Activated naive CD8-positive, alpha-beta T cell treated with anti-CD3 and anti-CD28 coated beads, Interleukin-2, amount 50 U/mL, for 24 hours (primary cell): ENCODE data around the gene GPC3.

ENCODE experiments used
- ATAC-seq: fragments of 150-1000 bp; cut with Tn5 transposase; one replicate; pipeline ENCODE4 v1.10.0; 2021
- DNase-seq: peaks from one replicate; pipeline ENCODE4 v3.0.0; 2021
- H3K27ac Mint-ChIP-seq: one replicate; pipeline ENCODE4 v1.8.0; 2021; ENCODE audit warnings: mild to moderate bottlenecking, mixed read lengths
- H3K27me3 Mint-ChIP-seq: one replicate; pipeline ENCODE4 v1.8.0; 2021; ENCODE audit warnings: mixed read lengths
- H3K36me3 Mint-ChIP-seq: one replicate; pipeline ENCODE4 v1.8.0; 2021; ENCODE audit warnings: low read depth, mixed read lengths
- H3K4me1 Mint-ChIP-seq: one replicate; pipeline ENCODE4 v1.8.0; 2021; ENCODE audit warnings: mixed read lengths
- H3K4me3 Mint-ChIP-seq: one replicate; pipeline ENCODE4 v1.8.0; 2021; ENCODE audit warnings: mild to moderate bottlenecking, moderate library complexity, mixed read lengths
- H3K9me3 Mint-ChIP-seq: one replicate; pipeline ENCODE4 v1.8.0; 2021; ENCODE audit warnings: mixed read lengths

Gene GPC3

GRCh38 chrX:133966199-133966598, 19.2 kb downstream of the GPC3 start:
- Mint-ChIP-seq H3K4me3 (no peak overlapping the region), H3K4me1 (peaks cover 9% of the 10 kb centered on the region), H3K27ac (no peak overlapping the region), H3K36me3 (no peaks in the 10 kb centered on the region), H3K9me3 (no peaks in the 10 kb centered on the region), H3K27me3 (no peaks in the 10 kb centered on the region)
- no peak for ATAC-seq
- no peak for DNase-seq

GRCh38 chrX:133965321-133965720, 20.1 kb downstream of the GPC3 start:
- Mint-ChIP-seq H3K4me3 (no peak overlapping the region), H3K27me3 (no peaks in the 10 kb centered on the region), H3K27ac (no peak overlapping the region), H3K9me3 (no peaks in the 10 kb centered on the region), H3K36me3 (no peaks in the 10 kb centered on the region), H3K4me1 (peaks cover 9% of the 10 kb centered on the region)
- ATAC-seq (no peak), DNase-seq (no peak)

GRCh38 chrX:133961046-133961445, 24.3 kb downstream of the GPC3 start:
- no peak overlapping the region for H3K4me3 Mint-ChIP-seq
- no peaks in the 10 kb centered on the region for H3K36me3 Mint-ChIP-seq
- no peak overlapping the region for H3K27ac Mint-ChIP-seq
- peaks cover 9% of the 10 kb centered on the region for H3K4me1 Mint-ChIP-seq
- H3K9me3 Mint-ChIP-seq = no peaks in the 10 kb centered on the region
- no peak for DNase-seq
- no peak for ATAC-seq
- no peaks in the 10 kb centered on the region for H3K27me3 Mint-ChIP-seq

GRCh38 chrX:133959972-133960371, 25.4 kb downstream of the GPC3 start:
- Mint-ChIP-seq H3K27me3 (peaks cover 2% of the 10 kb centered on the region), H3K9me3 (no peaks in the 10 kb centered on the region), H3K36me3 (no peaks in the 10 kb centered on the region), H3K4me1 (peaks cover 7% of the 10 kb centered on the region), H3K27ac (no peak overlapping the region), H3K4me3 (no peak overlapping the region)
- ATAC-seq = no peak
- no peak for DNase-seq

GRCh38 chrX:133958997-133959688, 26.3 kb downstream of the GPC3 start:
- H3K9me3 Mint-ChIP-seq = no peaks in the 10 kb centered on the region
- DNase-seq (no peak), ATAC-seq (no peak)
- H3K4me3 Mint-ChIP-seq = no peak overlapping the region
- peaks cover 2% of the 10 kb centered on the region for H3K27me3 Mint-ChIP-seq
- no peaks in the 10 kb centered on the region for H3K4me1 Mint-ChIP-seq
- H3K27ac Mint-ChIP-seq = no peak overlapping the region
- H3K36me3 Mint-ChIP-seq = no peaks in the 10 kb centered on the region

GRCh38 chrX:133956570-133957340, 28.6 kb downstream of the GPC3 start:
- Mint-ChIP-seq H3K27ac (no peak overlapping the region), H3K36me3 (no peaks in the 10 kb centered on the region), H3K27me3 (peaks cover 2% of the 10 kb centered on the region), H3K4me3 (no peak overlapping the region), H3K9me3 (no peaks in the 10 kb centered on the region), H3K4me1 (no peaks in the 10 kb centered on the region)
- DNase-seq (no peak), ATAC-seq (no peak)

GRCh38 chrX:133953785-133954355, 31.5 kb downstream of the GPC3 start:
- DNase-seq = no peak
- ATAC-seq = no peak
- no peaks in the 10 kb centered on the region for H3K36me3 Mint-ChIP-seq
- no peak overlapping the region for H3K4me3 Mint-ChIP-seq
- H3K27me3 Mint-ChIP-seq = peaks cover 2% of the 10 kb centered on the region
- no peaks in the 10 kb centered on the region for H3K9me3 Mint-ChIP-seq
- no peak overlapping the region for H3K27ac Mint-ChIP-seq
- no peaks in the 10 kb centered on the region for H3K4me1 Mint-ChIP-seq

- Mint-ChIP-seq H3K9me3 (no peaks in the 10 kb centered on the region), H3K4me3 (no peak overlapping the region), H3K27me3 (peaks cover 2% of the 10 kb centered on the region), H3K36me3 (no peaks in the 10 kb centered on the region), H3K27ac (no peak overlapping the region), H3K4me1 (no peaks in the 10 kb centered on the region)
- DNase-seq = no peak
- no peak for ATAC-seq
These were observed 32.3 kb downstream of the GPC3 start for GRCh38 chrX:133953078-133953477.

GRCh38 chrX:133951098-133951497, 34.3 kb downstream of the GPC3 start:
- Mint-ChIP-seq H3K36me3 (no peaks in the 10 kb centered on the region), H3K4me1 (no peaks in the 10 kb centered on the region), H3K4me3 (no peak overlapping the region), H3K27ac (no peak overlapping the region), H3K27me3 (peaks cover 2% of the 10 kb centered on the region), H3K9me3 (no peaks in the 10 kb centered on the region)
- ATAC-seq = no peak
- no peak for DNase-seq

GRCh38 chrX:133950214-133950613, 35.2 kb downstream of the GPC3 start:
- peaks cover under 1% of the 10 kb centered on the region for H3K27me3 Mint-ChIP-seq
- no peaks in the 10 kb centered on the region for H3K36me3 Mint-ChIP-seq
- no peaks in the 10 kb centered on the region for H3K9me3 Mint-ChIP-seq
- ATAC-seq (no peak), DNase-seq (no peak)
- H3K4me3 Mint-ChIP-seq = no peak overlapping the region
- no peak overlapping the region for H3K27ac Mint-ChIP-seq
- no peaks in the 10 kb centered on the region for H3K4me1 Mint-ChIP-seq

- no peaks in the 10 kb centered on the region for H3K36me3 Mint-ChIP-seq
- no peaks in the 10 kb centered on the region for H3K9me3 Mint-ChIP-seq
- no peak for ATAC-seq
These were observed 36.5 kb downstream of the GPC3 start for GRCh38 chrX:133948895-133949294.

GRCh38 chrX:133947996-133948395, 37.4 kb downstream of the GPC3 start:
- no peak overlapping the region for H3K27ac Mint-ChIP-seq
- no peaks in the 10 kb centered on the region for H3K9me3 Mint-ChIP-seq
- H3K27me3 Mint-ChIP-seq = no peaks in the 10 kb centered on the region
- H3K4me3 Mint-ChIP-seq = no peak overlapping the region
- no peaks in the 10 kb centered on the region for H3K36me3 Mint-ChIP-seq
- no peaks in the 10 kb centered on the region for H3K4me1 Mint-ChIP-seq
- no peak for DNase-seq
- no peak for ATAC-seq

More at GRCh38 chrX:133948895-133949294, 36.5 kb downstream of the GPC3 start:
- no peaks in the 10 kb centered on the region for H3K4me1 Mint-ChIP-seq
- DNase-seq = no peak
- H3K27me3 Mint-ChIP-seq = no peaks in the 10 kb centered on the region
- H3K4me3 Mint-ChIP-seq = no peak overlapping the region
- no peak overlapping the region for H3K27ac Mint-ChIP-seq

GRCh38 chrX:133947022-133947421, 38.4 kb downstream of the GPC3 start:
- Mint-ChIP-seq H3K4me3 (no peak overlapping the region), H3K36me3 (no peaks in the 10 kb centered on the region), H3K9me3 (no peaks in the 10 kb centered on the region), H3K27me3 (no peaks in the 10 kb centered on the region), H3K4me1 (no peaks in the 10 kb centered on the region), H3K27ac (no peak overlapping the region)
- DNase-seq = no peak
- no peak for ATAC-seq

- ATAC-seq (no peak), DNase-seq (no peak)
- Mint-ChIP-seq H3K27ac (no peak overlapping the region), H3K4me1 (peaks cover 4% of the 10 kb centered on the region), H3K36me3 (no peaks in the 10 kb centered on the region), H3K4me3 (no peak overlapping the region), H3K9me3 (no peaks in the 10 kb centered on the region), H3K27me3 (no peaks in the 10 kb centered on the region)
These were observed 41.9 kb downstream of the GPC3 start for GRCh38 chrX:133943507-133943906.

GRCh38 chrX:133939655-133940302, 45.6 kb downstream of the GPC3 start:
- ATAC-seq = no peak
- Mint-ChIP-seq H3K27ac (no peak overlapping the region), H3K4me1 (peaks cover 4% of the 10 kb centered on the region), H3K4me3 (no peak overlapping the region), H3K27me3 (no peaks in the 10 kb centered on the region), H3K36me3 (no peaks in the 10 kb centered on the region), H3K9me3 (no peaks in the 10 kb centered on the region)
- DNase-seq = no peak
